Measurements from ENCODE around the gene UVSSA. TPM values are rescaled to one million over a fixed set of nuclear protein-coding genes. Genes with fewer than 3 reads are reported as not detected.

The UVSSA gene
- total RNA-seq, 1 donor from 2014 or later: 35.2 TPM

- intact Hi-C loops (cut with micrococcal nuclease): no loop called here
- no peak for DNase-seq
- no peak for ATAC-seq (ENCODE audit: low read depth)
- peaks cover 4% of the 10 kb centered on the region for H3K36me3 Mint-ChIP-seq (ENCODE audit: low read depth)
- ChIA-PET CTCF (no interaction called here), POLR2A (no interaction called here)
- H3K9me3 Mint-ChIP-seq: no peaks in the 10 kb centered on the region
- H3K4me3 Mint-ChIP-seq: no peak overlapping the region
- no peak overlapping the region for H3K27ac Mint-ChIP-seq
- TF ChIP-seq CTCF (IDR thresholded peaks at IDR 0.05): no peak
- H3K4me1 Mint-ChIP-seq: no peaks in the 10 kb centered on the region
- H3K27me3 Mint-ChIP-seq: no peaks in the 10 kb centered on the region
Measured at GRCh38 chr4:1378559-1379231, 31.7 kb downstream of the UVSSA start.

DNA sequence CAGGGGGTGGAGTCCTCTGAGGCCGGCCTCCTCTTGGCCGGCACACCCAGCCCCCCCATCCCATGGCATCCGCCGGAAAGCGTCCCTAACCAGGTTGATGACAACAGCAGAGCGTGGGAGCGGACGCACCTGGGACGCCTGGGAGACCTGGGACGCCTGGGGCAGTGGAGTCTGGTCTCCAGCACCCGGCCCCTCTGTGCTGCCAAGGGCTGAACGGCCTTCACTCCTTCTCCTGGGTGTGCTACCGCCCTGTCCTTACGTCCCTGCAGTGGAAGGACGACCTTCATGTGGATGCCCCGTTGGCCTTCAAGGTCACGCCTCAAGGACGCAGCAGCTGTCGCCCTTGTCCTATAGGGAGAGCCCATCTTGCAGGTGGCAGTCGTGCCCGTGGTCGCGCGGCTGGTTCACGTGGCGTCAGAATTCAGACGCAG lies 32.4 kb downstream of the UVSSA start:
- H3K27ac Mint-ChIP-seq: no peak overlapping the region
- H3K4me1 Mint-ChIP-seq: no peaks in the 10 kb centered on the region
- H3K9me3 Mint-ChIP-seq: no peaks in the 10 kb centered on the region
- DNase-seq: no peak
- TF ChIP-seq CTCF (IDR thresholded peaks at IDR 0.05): no peak
- ChIA-PET CTCF (no interaction called here), POLR2A (no interaction called here)
- H3K27me3 Mint-ChIP-seq: no peaks in the 10 kb centered on the region
- ATAC-seq (ENCODE audit: low read depth): no peak
- H3K4me3 Mint-ChIP-seq: no peak overlapping the region
- intact Hi-C loops (cut with micrococcal nuclease): no loop called here
- no peaks in the 10 kb centered on the region for H3K36me3 Mint-ChIP-seq (ENCODE audit: low read depth)

DNA sequence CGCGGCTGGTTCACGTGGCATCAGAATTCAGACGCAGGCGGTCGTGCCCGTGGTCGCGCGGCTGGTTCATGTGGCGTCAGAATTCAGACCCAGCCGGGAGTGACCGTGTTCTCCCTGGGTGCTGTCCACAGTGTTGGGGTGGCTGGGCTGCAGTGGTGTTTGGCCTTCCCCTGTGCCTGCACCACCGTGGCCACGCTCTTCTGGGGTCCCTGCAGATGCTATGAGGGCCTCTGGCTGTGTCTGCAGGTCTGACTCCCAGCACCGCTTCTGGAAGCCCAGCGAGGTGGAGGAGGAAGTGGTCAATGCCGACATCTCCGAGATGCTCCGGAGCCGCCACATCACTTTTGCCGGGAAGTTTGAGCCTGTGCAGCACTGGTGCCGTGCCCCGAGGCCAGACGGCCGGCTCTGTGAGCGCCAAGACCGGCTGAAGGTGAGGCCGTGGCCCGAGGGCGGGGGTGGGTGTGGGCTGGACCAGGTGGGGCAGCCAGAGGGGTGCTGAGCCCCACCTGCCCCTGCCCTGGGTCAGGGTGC lies 32.9 kb downstream of the UVSSA start:
- H3K27ac Mint-ChIP-seq: no peak overlapping the region
- DNase-seq: peak; percentile 9
- POLR2A ChIA-PET: no interaction called here
- H3K4me3 Mint-ChIP-seq: no peak overlapping the region
- ATAC-seq (ENCODE audit: low read depth): no peak
- no peak for TF ChIP-seq CTCF (IDR thresholded peaks at IDR 0.05)
- H3K36me3 Mint-ChIP-seq (ENCODE audit: low read depth): peaks cover 2% of the 10 kb centered on the region
- CTCF ChIA-PET: no interaction called here
- H3K27me3 Mint-ChIP-seq: no peaks in the 10 kb centered on the region
- intact Hi-C loops (cut with micrococcal nuclease): no loop called here
- no peaks in the 10 kb centered on the region for H3K9me3 Mint-ChIP-seq
- no peaks in the 10 kb centered on the region for H3K4me1 Mint-ChIP-seq

DNA sequence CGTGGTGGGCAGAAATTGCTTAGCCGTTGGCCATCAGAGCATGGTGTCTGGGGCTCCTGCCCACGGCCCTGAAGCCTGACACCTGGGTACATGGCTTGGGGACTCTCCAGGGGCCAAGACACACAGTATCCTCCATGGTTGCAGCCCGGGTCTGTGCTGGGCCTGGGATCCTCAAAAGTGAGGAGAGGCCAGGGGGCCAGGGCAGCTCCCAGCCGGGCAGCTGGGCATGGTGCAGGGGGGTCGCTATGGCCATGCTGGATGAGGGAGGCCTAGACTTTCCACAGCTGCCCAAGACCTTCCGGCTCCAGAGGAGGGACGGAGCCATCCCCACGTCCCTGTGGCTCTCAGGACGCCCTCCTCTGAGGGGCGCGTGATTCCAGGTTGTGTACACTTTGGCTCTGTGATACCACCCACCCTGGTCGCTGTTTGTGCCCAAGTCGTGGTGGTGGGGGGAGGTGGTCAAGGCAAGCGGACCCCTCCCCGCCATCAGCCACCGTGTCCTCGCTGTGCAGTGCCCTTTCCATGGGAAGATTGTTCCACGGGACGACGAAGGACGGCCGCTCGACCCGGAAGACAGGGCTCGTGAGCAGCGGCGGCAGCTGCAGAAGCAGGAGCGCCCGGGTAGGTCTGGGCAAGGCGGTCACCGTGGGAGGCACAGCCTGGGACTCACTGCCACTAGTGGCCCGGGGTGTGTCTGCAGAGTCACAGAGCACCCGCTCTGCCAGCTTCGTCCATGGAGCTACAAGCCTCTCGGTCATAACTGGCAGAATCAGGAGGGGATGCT lies 33.6 kb downstream of the UVSSA start:
- no peak for TF ChIP-seq CTCF (IDR thresholded peaks at IDR 0.05)
- Mint-ChIP-seq H3K4me3 (no peak overlapping the region), H3K9me3 (no peaks in the 10 kb centered on the region), H3K4me1 (no peaks in the 10 kb centered on the region), H3K27ac (no peak overlapping the region), H3K27me3 (no peaks in the 10 kb centered on the region), H3K36me3 (ENCODE audit: low read depth) (peaks cover 2% of the 10 kb centered on the region)
- ATAC-seq (ENCODE audit: low read depth) (no peak), DNase-seq (peak; percentile 6)
- POLR2A ChIA-PET: no interaction called here
- intact Hi-C loops (cut with micrococcal nuclease): no loop called here
- CTCF ChIA-PET: no interaction called here

DNA sequence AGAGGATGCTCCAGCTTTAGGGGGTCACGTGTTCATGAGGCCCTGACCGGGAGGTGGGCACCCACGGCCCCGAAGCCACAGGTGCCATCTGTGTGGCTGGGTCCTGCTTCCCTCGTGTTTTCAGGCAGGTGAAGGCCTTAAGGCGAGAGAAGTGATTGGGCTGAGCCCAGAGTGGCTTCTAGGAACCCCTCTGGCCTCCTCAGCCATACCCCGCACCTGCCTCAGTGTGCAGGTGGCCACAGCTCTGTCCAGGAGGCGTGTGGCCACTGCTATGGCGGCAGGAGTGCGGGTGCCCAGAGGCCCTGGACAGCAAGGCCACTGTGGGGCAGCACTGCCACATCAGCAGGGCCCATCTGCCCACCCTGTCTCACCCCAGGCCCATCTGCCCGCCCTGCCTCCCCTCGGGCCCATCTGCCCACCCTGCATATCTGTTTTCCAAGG lies 34.2 kb downstream of the UVSSA start:
- Mint-ChIP-seq H3K36me3 (ENCODE audit: low read depth) (peaks cover 6% of the 10 kb centered on the region), H3K27me3 (no peaks in the 10 kb centered on the region), H3K4me1 (no peaks in the 10 kb centered on the region), H3K9me3 (no peaks in the 10 kb centered on the region), H3K27ac (no peak overlapping the region), H3K4me3 (no peak overlapping the region)
- TF ChIP-seq CTCF (IDR thresholded peaks at IDR 0.05): no peak
- ChIA-PET POLR2A (no interaction called here), CTCF (no interaction called here)
- intact Hi-C loops (cut with micrococcal nuclease): no loop called here
- ATAC-seq (ENCODE audit: low read depth) (no peak), DNase-seq (peak; percentile 6)
